ENCODE results near the gene RERE. TPM values are rescaled to one million over a fixed set of nuclear protein-coding genes. Genes with fewer than 3 reads are reported as not detected.
"Not testable (repeated sequence)": the region's sequence is repeated elsewhere in the genome, so short reads cannot be mapped to it uniquely, and the experiment has no call there.

The RERE gene
- total RNA-seq, 1 donor from 2014 or later: 76.0 TPM

DNA sequence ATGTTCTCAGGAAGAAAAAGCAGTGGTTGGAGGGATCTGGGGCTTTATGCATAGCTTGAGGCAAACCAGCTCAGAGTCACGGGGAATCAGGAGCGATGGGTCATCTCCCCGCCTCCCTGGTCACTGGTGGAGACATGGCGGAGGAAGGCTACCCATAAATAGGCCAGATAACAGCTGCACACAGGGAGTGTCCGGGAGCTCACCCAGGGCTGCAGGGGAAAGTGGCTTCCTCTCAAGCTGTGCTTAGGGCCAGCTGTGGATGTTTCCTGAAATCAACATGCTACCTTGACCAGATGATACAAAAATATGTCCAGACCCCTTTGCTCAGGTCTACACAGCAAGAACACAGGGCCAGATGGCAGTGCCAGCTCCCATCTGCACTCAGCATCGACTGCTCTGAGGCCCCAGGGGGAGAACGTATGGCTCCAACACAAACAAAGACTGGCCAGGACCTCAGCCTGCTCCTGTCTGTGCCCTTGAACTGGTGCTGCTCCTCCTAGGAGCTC lies 27.1 kb upstream of the RERE start:
- intact Hi-C loops (cut with micrococcal nuclease): loop anchor here (5.0 kb wide), 1 partner anchor 117 kb away; no protein-coding TSS in a partner anchor

DNA sequence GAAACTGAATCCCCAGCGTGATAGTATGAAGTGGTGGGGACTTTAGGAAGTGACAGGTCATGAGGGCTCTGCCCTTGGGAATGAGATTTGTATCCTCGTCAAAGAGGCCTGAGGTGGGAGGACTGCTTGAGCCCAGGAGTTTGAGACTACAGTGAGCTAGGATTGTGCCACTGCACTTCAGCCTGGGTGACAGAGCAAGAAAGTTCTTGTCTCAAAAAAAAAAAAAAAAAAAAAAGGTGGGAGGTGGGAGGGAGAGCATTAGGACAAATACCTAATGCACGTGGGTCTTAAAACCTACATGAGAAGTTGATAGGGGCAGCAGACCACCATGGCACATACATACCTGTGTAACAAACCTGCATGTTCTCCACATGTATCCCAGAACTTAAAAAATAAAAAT lies 24.0 kb upstream of the RERE start:
- intact Hi-C loops (cut with micrococcal nuclease): no loop called here

DNA sequence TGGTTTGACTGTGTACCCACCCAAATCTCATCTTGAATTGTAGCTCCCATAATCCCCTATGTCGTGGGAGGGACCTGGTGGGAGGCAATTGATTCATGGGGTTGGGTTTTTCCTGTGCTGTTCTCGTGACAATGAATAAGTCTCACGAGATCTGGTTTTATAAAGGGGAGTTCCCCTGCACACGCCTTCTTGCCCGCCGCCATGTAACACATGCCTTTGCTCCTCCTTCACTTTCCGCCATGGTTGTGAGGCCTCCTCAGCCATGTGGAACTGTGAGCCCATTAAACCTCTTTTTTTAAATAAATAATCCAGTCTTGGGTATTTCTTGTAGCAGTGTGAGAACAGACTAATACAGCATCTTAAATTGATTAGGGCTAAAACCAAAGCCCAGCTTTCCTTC lies 22.6 kb upstream of the RERE start:
- intact Hi-C loops (cut with micrococcal nuclease): no loop called here

DNA sequence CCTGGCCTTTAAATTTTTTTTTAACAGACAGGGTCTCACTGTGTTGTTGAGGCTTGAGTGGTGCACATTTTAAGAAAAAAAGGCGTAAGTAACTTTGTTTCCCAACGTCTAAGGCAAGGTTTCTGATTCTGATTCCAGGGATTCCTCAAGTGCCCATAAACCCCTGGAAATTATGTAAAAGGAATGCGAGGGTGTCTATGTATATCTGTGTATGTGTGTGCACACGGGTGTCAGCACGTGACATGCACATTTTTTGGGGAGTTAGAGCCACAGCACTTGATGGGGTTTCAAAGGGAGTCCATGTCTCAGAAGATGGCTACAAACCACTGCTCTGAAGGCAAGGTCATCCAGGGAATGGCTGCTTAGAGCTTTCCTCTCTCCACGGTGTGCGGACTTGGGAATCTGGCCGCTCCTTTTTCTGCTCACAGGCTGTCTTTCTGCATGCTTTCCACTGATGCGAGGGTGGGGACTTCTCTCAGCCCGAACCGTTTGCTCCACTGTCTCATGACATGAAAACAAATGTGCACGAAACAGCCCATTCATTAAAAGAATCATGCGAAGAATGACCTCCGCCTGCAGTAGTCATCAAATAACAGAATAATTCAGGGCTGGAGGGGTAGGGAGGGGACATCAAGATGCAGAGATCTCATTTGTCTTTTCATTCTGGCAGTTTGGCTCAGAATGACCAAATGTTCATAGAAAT lies 18.7 kb upstream of the RERE start:
- intact Hi-C loops (cut with micrococcal nuclease): no loop called here

DNA sequence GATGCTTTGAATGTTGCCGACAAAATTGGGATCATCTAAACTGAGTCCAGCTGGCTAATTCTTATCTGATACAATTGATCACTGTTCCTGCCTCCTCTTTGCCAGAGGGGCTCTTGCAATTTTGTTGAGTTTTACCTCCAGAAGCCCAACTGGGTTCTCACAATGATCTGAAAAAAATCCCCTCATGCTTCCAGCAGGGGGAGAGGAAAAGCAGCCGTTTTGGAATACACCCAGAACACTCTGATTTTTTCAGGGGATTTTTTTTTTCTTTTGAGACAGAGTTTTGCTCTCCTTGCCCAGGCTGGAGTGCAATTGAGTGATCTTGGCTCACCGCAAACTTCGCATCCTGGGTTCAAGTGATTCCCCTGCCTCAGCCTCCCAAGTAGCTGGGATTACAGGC lies 13.9 kb upstream of the RERE start:
- intact Hi-C loops (cut with micrococcal nuclease): no loop called here

DNA sequence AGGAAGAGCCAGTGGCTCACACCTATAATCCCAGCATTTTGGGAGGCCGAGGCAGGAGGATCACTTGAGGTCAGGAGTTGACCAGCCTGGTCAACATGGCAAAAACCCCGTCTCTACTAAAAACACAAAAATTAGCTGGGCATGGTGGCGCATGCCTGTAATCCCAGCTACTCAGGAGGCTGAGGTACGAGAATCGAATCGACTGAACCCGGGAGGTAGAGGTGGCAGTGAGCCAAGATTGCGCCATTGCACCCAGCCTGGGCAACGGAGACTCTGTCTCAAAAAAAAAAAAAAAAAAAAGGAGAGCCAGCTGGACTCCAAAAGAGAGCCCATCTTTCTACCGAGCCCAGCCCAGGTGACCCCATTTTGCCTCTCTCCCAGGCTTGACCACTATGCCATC lies 13.3 kb upstream of the RERE start:
- intact Hi-C loops (cut with micrococcal nuclease): not testable (repeated sequence)

DNA sequence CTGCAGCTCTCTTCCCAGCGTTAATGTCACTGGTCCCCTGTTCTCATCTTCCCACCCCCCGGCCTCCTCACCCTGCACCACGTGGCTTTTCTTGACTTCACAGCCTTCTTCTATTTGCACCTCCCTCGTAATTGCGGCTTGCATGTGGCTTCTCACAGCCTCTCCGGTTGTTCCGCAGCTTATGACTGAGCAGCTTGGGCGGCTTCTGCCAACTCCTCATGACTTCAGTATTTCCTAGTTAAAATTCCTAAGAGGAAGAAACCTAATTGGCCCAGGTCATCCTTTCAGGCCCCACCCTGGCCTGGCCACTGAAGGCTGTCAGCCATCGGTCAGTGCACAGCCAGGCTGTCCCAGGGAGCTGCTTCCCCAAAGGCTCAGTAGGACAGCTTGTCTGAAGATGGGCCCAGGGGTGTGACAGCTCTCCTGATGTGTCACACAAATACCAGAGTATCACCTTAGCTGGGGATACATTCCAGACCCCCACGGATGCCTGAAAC lies 8.6 kb upstream of the RERE start:
- intact Hi-C loops (cut with micrococcal nuclease): no loop called here

DNA sequence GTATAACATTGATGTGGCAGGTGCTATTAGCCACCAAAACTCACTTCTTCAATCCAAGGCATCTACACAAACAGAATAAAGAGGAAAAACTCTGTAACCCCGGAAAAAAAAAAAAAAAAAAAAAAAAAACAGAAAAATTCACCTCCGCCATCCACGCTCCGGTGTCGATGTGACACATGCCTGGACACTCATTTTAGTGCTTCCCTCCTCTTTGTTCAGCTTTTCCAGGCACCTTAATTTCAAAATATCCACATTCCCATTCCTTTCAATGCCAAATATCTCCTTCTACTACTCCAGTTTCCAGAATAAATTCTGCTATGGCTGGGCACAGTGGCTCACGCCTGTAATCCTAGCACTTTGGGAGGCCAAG lies 5.8 kb upstream of the RERE start:
- intact Hi-C loops (cut with micrococcal nuclease): no loop called here

DNA sequence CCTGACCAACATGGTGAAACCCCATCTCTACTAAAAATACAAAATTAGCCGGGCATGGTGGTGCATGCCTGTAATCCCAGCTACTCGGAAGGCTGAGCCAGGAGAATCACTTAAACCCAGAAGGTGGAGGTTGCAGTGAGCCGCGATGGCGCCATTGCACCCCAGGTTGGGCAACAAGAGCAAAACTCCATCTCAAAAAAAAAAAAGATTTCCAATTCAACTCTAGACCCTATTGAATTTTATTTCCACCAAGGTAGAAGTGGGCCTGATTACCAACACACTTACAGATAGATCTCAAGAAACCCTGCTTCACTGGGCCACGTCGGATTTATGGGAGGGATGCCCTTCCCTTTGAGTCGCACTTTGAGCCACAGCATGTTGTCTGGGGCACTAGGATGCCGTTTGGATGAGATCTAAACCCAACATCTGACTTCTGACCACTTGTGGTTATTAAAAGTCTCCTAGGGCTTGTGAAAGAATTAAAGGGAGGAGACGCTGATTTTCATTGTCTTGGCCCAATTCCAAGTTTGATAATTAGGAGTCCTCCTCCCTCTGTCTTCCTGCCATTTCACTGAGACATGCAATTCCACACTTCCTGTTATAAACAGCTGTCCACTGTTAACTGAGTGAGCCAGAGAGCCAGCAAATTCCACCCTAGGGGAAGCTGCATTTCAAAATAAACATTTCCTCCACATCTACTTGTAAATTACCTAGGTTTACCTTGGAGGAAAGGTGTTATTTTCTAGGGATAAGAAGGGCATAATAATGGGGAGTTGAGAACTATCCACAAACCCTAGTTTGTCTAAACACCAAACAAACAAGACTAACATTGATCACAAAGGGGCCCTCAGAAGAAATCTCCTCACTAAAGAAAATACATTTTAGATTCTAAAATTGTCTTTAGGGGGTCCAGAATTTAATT lies 5.2 kb upstream of the RERE start:
- intact Hi-C loops (cut with micrococcal nuclease): no loop called here

DNA sequence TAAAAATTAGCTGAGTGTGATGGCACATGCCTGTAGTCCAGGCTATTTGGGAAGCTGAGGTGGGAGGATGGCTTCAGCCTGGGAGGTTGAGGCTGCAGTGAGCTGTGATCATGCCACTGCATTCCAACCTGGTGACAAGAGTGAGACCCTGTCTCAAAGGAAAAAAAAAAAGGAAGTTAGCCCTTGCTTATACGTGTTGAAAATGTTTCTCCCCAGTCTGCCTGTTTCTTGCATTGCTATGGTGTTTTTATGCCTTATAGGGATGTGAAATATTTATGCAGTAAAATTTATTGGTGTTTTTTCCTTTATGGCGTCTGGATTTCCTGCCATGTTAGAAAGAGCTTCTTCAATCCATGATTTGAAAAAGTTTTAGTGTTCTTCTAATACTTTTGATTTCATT lies 3.6 kb upstream of the RERE start:
- intact Hi-C loops (cut with micrococcal nuclease): no loop called here

DNA sequence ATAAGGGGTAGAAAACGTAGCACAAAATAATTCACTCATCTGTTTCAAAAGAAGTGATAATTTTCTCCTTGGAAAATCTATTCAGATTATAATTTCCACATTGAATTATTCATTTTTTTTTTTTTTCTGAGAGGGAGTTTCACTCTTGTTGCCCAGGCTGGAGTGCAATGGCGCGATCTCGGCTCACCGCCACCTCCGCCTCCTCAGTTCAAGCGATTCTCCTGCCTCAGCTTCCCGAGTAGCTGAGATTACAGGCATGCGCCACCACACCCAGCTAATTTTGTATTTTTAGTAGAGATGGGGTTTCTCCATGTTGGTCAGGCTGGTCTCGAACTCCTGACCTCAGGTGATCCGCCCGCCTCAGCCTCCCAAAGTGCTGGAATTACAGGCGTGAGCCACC lies 1.3 kb upstream of the RERE start:
- intact Hi-C loops (cut with micrococcal nuclease): not testable (repeated sequence)

DNA sequence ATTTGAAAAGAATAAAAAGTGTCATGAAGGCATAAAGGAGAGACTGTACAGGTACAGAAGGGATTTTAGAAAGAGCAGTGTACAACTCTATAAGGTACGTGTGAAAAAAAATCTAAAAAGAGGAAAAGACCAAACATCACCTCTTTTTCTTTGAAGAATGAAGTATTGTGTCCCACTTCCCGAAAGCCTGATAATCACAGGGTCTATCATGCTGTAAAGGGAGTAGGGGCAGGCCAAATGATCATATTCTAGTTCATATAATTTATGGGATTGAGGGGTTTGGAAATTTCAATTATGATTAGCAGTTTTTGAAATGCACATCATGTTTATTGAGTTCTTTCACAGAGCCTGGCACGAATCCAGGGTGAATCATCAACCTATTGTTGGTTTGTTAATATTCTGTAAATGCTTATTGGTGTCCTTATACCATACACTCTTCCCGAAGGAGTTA lies 910 bp upstream of the RERE start:
- intact Hi-C loops (cut with micrococcal nuclease): no loop called here

DNA sequence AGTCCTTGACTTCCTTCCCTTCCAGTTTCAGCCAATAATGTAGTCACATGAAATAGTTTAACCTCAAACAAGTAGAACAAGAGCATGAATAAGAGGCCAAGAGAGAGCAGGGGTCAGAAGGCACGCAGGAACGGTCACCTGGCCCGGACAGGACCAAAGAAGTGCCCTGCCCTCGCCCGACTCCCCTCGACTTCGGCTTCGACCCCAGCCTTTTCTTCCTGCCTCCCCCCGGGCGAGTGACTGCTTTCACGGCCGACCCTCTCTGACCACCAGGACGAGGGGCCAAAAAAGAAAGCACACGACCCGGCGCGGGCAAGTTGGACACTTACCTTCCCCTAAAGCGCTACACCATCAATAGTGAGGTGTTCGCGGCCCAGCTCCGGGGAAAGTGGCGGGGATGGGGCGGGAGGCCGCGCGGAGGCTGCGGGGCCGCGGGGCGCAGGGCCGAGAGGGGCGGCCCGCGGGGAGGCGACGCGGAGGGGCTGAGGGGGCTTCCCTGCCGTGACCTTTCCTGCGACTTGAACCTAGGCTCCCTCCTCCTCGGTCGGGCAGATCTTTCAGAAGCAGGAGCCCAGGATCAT lies 519 bp downstream of the RERE start:
- intact Hi-C loops (cut with micrococcal nuclease): loop anchor here (1.0 to 2.0 kb wide), 3 partner anchors 61 to 116 kb away; partner anchors contain the start of gene ENO1

DNA sequence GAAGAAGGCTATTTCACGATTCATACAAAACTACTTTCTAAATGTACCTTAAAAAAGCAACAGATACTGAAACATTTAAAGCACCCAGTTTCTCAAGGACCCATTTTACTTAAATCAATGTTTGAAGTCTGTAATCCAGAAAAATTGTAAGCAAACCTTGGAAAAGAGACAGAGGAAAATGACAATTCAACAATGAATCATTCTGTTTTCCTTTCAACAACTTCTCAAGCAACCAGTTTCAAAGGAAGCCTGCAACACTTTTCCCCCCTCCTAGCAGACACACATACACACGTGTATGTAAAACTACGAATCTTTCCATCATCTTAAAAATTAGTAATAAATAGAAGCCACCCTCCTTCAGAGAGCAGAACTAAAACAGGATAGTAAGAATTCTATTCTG lies 1.2 kb downstream of the RERE start:
- intact Hi-C loops (cut with micrococcal nuclease): loop anchor here (2.0 kb wide), 2 partner anchors 85 to 115 kb away; no protein-coding TSS in a partner anchor

DNA sequence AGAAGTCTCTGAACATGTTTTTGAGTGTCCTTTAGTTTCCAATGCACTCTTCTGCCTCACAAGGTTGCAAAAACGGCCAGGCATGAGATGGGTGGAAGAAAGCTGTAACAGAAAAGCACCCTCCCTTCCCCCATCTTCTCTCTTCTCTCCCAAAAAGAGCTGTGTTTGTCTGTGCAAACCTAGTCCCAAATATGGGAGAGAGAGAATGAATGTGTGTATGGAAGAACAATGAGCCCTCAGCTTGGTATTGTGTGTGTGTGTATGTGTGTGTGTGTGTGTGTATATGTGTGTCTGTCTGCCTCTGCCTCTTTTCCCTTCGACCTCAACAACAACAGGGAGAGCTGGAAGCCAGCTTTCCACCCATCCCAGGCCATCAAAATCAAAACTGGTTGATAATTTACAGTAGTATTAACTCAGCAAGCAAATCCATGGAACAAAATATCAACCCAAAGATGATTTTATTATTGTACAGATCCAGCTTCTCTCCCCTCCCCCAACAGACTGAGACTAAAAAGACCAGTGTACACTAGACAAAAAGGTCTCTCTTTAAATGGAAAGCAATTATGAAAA lies 1.8 kb downstream of the RERE start:
- intact Hi-C loops (cut with micrococcal nuclease): loop anchor here (2.0 kb wide), 2 partner anchors 85 to 115 kb away; no protein-coding TSS in a partner anchor

DNA sequence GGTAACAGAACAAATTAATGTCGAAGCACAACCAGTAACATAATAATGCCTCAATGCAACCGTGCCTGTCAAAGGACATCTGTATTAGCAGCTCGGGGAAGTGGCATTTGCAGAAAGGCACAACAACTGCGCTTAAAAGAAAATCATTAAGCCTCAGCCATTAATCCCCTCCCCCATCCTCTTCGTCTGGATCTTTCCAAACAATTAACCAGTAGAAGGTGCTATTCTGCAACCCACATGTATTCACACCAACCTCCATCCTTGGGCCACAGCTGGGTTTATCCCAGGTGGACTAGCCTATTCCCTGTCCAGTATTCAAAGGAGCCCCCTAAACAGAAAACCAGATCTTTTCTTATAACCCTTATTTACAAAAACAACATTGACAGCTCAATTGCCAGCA lies 2.6 kb downstream of the RERE start:
- intact Hi-C loops (cut with micrococcal nuclease): no loop called here

DNA sequence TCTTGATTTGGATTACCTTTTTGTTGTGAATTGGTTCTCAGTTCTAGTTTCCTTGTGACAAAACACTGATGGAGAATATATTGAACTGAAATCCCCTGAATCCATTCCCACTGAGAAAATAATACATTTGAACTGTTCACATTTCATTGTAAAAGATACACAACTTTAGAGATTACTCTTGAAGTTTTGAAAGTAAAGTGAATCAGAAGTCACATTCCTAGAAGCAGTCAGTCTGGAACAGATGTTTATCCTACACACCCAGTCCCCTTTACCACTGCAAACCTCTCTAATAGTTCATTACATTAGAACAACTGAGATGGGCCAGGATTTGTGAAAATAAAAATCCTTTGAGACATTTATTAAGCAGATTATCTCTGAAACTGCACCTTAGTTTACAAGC lies 3.4 kb downstream of the RERE start:
- intact Hi-C loops (cut with micrococcal nuclease): no loop called here

DNA sequence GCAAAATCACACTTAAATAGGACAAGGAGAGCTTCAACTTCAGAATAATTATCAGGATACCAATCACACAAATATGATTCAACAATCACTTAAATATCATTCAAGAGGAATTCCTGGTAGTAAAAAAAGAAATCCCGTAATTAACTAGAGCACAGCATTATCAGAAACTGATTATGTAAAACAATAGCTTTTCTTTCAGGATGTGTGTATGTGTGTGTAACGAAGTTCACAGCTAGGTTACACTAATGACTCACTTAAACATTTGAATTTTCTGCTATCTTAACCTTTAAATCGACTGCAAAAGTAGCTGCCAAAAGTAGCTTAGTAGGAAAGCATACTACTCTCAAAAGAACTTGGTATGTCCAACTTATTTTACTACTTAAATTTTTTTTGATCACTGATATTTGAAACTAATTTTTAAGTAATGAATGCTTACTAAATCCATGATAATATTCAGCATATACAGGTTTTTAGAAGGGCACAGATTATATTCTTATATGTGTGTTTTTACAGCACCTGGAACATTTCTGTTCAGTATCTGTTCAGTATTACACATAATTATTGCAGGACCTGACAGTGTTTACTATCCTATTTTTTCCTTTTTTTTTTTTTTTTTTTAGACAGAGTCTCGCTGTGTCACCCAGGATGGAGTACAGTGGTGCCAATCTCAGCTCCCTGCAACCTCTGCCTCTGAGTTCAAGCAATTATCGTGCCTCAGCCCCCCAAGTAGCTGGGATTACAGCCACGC lies 4.2 kb downstream of the RERE start:
- intact Hi-C loops (cut with micrococcal nuclease): no loop called here

DNA sequence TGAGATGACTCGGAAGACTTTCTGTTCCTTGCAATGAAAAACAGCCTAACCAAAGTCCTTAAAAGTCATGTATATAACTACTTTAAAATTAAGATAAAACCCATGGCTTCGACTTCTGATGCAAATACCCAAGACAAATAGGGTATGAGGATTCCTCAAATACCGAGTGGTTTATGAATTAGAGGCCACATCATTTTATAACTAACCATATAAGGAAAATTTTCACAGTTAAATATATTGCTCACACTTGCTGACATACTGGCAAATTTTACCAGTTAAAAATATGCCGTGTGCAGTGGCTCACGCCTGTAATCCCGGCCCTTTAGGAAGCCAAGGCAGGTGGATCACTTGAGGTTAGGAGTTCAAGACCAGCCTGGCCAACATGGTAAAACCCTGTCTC lies 5.4 kb downstream of the RERE start:
- intact Hi-C loops (cut with micrococcal nuclease): no loop called here

DNA sequence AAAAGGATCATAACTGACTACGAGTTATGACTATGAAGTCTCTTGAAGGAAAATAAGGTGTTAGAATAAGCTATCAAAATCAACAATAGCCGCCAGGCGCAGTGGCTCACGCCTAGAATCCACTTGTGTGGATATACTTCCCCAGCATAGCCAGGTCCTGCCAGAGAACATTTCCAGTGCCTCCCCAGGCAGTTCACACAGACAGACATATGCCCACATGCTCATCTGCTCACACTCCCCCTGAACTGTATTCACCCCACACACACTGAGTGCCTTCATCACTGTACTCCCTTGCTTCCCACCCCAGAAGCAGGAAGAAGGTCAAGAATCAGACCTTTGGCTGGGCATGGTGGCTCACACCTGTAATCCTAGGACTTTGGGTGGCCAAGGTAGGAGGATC lies 6.5 kb downstream of the RERE start:
- intact Hi-C loops (cut with micrococcal nuclease): no loop called here

DNA sequence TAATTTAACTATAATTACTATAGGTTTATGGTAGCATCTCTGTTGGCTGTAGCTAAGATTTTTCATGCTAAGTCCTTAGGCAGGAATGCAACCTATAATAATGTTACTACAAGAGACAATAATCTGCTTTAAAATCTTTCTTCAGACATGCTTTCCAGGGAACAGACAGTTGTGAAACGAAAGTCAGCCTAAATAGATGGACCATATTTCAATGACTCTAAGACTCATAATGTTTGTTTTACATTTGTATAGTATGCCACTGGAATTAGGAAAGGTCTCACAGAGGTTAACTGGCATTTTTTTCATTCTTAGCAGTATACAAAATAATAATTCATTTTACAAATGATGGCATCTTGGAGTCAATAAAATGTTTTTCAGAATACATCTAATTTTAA lies 8.1 kb downstream of the RERE start:
- intact Hi-C loops (cut with micrococcal nuclease): no loop called here
